ENCODE measurements around the gene PIAS1. TPM values are rescaled to one million over a fixed set of nuclear protein-coding genes. Genes with fewer than 3 reads are reported as not detected.

The PIAS1 gene
- polyA plus RNA-seq, 2 of the 4 experiments (the other 2 are of a cell fraction), result 23.2 to 49.5 TPM

GRCh38 chr15:68051109-68051508 is 3.0 kb upstream of the PIAS1 start:
- no peak overlapping the region for H3K4me3 ChIP-seq
- CTCF ChIA-PET, result interaction anchor here (1.0 to 7.3 kb wide), 9 partner anchors 21 to 209 kb away, joined by 3 to 77 read pairs (median 4); no protein-coding TSS in a partner anchor
- peak overlapping the region; percentile 54 for H3K4me2 ChIP-seq
- peak overlapping the region; percentile 54 to 71 for H3K27ac ChIP-seq
- H3K9me3 ChIP-seq, result no peaks in the 10 kb centered on the region
- FAIRE-seq, result no peak
- peak; percentile 39 to 47 for DNase-seq (ENCODE audit: low read depth in 1 of 2, low spot score in 1 of 2)
- POLR2A ChIA-PET, result interaction anchor here (0.7 kb wide), 1 partner anchor 135 kb away, joined by 5 read pairs; no protein-coding TSS in a partner anchor
- H3K4me1 ChIP-seq, result peaks cover 27% of the 10 kb centered on the region
- WGBS (ENCODE audit: missing lambda C conversion rate), result 50% methylated on average over 2 of the region's 2 CpGs
- no peak for ATAC-seq
- TF ChIP-seq CTCF (IDR thresholded peaks at IDR 0.05) (peak; percentile 70), MAFK (IDR thresholded peaks at IDR 0.05; ENCODE audit: partially characterized antibody) (peak; percentile 94), SMC3 (IDR thresholded peaks at IDR 0.05) (peak; percentile 85), CEBPB (IDR thresholded peaks at IDR 0.05) (peak in 1 of 2 experiments; percentile 6; a peak in 1 of 4 replicates), RARB (CRISPR knock-in tag; IDR thresholded peaks at IDR 0.05) (no peak), KDM1A (IDR thresholded peaks at IDR 0.05; ENCODE audit: low read depth) (no peak), JUNB (IDR thresholded peaks at IDR 0.05) (no peak), CBX8 (IDR thresholded peaks at IDR 0.05) (no peak), FOSB (CRISPR knock-in tag; IDR thresholded peaks at IDR 0.05) (no peak), RAD21 (conservative IDR thresholded peaks at IDR 0.05 in 1 of 2, IDR thresholded peaks at IDR 0.05 in 1 of 2) (peak; percentile 70 to 82), BHLHE40 (IDR thresholded peaks at IDR 0.05; ENCODE audit: low read depth, low read length) (no peak)

- CTCF ChIA-PET, result interaction anchor here (1.0 to 7.3 kb wide), 7 partner anchors 103 to 210 kb away, joined by 3 to 77 read pairs (median 4); no protein-coding TSS in a partner anchor
- no peak for DNase-seq (ENCODE audit: low read depth in 1 of 2, low spot score in 1 of 2)
- H3K4me2 ChIP-seq, result no peak overlapping the region
- peaks cover 35% of the 10 kb centered on the region for H3K4me1 ChIP-seq
- no peak overlapping the region; a peak in 1 of 6 replicates for H3K27ac ChIP-seq
- POLR2A ChIA-PET, result no interaction called here
- 88% methylated on average over 1 of the region's 1 CpG for WGBS (ENCODE audit: missing lambda C conversion rate)
- ATAC-seq, result no peak
- FAIRE-seq, result no peak
- no peaks in the 10 kb centered on the region for H3K9me3 ChIP-seq
- no peak overlapping the region for H3K4me3 ChIP-seq
- TF ChIP-seq TFCP2L1 (CRISPR knock-in tag; IDR thresholded peaks at IDR 0.05) (no peak), MYC (IDR thresholded peaks at IDR 0.05; ENCODE audit: borderline replicate concordance, low read length) (no peak), EHMT2 (IDR thresholded peaks at IDR 0.05; ENCODE audit: low read depth) (no peak), NPAS2 (CRISPR knock-in tag; IDR thresholded peaks at IDR 0.05; ENCODE audit: borderline replicate concordance) (no peak), HOXA7 (CRISPR knock-in tag; IDR thresholded peaks at IDR 0.05) (no peak), JUNB (IDR thresholded peaks at IDR 0.05) (no peak), ZC3H11A (IDR thresholded peaks at IDR 0.05) (no peak), CHD4 (IDR thresholded peaks at IDR 0.05; ENCODE audit: borderline replicate concordance) (no peak), NFE2L2 (conservative IDR thresholded peaks at IDR 0.05; ENCODE audit: low read length) (no peak), CHD2 (IDR thresholded peaks at IDR 0.05; ENCODE audit: low read length, partially characterized antibody) (no peak), NR3C1 (IDR thresholded peaks at IDR 0.05) (no peak), FOSL2 (IDR thresholded peaks at IDR 0.05) (no peak), FOSL2 (CRISPR knock-in tag; IDR thresholded peaks at IDR 0.05) (no peak), MAX (IDR thresholded peaks at IDR 0.05) (no peak), ATOH8 (CRISPR knock-in tag; IDR thresholded peaks at IDR 0.05; ENCODE audit: low read depth) (no peak), EHF (CRISPR knock-in tag; IDR thresholded peaks at IDR 0.05) (no peak), JUN (IDR thresholded peaks at IDR 0.05) (no peak), ZFP36 (IDR thresholded peaks at IDR 0.05; ENCODE audit: borderline replicate concordance, partially characterized antibody) (no peak), BCL3 (IDR thresholded peaks at IDR 0.05) (no peak)
- TF ChIP-seq, protein P1, sequence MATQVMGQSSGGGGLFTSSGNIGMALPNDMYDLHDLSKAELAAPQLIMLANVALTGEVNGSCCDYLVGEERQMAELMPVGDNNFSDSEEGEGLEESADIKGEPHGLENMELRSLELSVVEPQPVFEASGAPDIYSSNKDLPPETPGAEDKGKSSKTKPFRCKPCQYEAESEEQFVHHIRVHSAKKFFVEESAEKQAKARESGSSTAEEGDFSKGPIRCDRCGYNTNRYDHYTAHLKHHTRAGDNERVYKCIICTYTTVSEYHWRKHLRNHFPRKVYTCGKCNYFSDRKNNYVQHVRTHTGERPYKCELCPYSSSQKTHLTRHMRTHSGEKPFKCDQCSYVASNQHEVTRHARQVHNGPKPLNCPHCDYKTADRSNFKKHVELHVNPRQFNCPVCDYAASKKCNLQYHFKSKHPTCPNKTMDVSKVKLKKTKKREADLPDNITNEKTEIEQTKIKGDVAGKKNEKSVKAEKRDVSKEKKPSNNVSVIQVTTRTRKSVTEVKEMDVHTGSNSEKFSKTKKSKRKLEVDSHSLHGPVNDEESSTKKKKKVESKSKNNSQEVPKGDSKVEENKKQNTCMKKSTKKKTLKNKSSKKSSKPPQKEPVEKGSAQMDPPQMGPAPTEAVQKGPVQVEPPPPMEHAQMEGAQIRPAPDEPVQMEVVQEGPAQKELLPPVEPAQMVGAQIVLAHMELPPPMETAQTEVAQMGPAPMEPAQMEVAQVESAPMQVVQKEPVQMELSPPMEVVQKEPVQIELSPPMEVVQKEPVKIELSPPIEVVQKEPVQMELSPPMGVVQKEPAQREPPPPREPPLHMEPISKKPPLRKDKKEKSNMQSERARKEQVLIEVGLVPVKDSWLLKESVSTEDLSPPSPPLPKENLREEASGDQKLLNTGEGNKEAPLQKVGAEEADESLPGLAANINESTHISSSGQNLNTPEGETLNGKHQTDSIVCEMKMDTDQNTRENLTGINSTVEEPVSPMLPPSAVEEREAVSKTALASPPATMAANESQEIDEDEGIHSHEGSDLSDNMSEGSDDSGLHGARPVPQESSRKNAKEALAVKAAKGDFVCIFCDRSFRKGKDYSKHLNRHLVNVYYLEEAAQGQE (IDR thresholded peaks at IDR 0.05), result no peak
- TF ChIP-seq, protein P2, sequence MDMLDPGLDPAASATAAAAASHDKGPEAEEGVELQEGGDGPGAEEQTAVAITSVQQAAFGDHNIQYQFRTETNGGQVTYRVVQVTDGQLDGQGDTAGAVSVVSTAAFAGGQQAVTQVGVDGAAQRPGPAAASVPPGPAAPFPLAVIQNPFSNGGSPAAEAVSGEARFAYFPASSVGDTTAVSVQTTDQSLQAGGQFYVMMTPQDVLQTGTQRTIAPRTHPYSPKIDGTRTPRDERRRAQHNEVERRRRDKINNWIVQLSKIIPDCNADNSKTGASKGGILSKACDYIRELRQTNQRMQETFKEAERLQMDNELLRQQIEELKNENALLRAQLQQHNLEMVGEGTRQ (IDR thresholded peaks at IDR 0.05), result no peak
Observed at GRCh38 chr15:68051907-68052306, 2.2 kb upstream of the PIAS1 start.
